K562 (cell line): ENCODE data around the gene ARL16. TPM values are rescaled to one million over a fixed set of nuclear protein-coding genes. Genes with fewer than 3 reads are reported as not detected.

Experiments
- ATF2 ChIP-seq: sonication (generic); formaldehyde crosslinking; IDR thresholded peaks from 2 replicates; pipeline ENCODE4 v1.8.1; 2022; ENCODE audit warnings: missing genetic modification reagents
- CBFA2T2 ChIP-seq: fragments of 450-650 bp; conservative IDR thresholded peaks from 2 replicates; pipeline ENCODE4 v1.6.1; 2017; ENCODE audit warnings: mild to moderate bottlenecking
- CEBPG ChIP-seq, 3 experiments: fragments of 200-800 bp in 1 of 3; sonication (Bioruptor generic) in 1 of 3; sonication (generic) in 1 of 3; formaldehyde crosslinking in 1 of 3; IDR thresholded peaks in 2 of 3; conservative IDR thresholded peaks in 1 of 3; 2 replicates each; pipeline versions ENCODE4 v1.6.1 to v1.8.0; 2016 to 2022; ENCODE audit warnings: missing compliant biosample characterization in 2 of 3, missing genetic modification characterization in 2 of 3, mild to moderate bottlenecking in 1 of 3, missing genetic modification reagents in 1 of 3
- CREB5 ChIP-seq: fragments of 250-450 bp; sonication (Bioruptor Pico); IDR thresholded peaks from 2 replicates; pipeline ENCODE4 v1.5.0; 2020; ENCODE audit warnings: mild to moderate bottlenecking
- ETS1 ChIP-seq: conservative IDR thresholded peaks from 2 replicates; pipeline ENCODE4 v1.6.1; 2011; ENCODE audit warnings: low read depth, mild to moderate bottlenecking, low read length; ENCODE audit not compliant: control insufficient read depth
- ETV6 ChIP-seq, 3 experiments: fragments of 150-350 bp in 1 of 3; sonication (generic) in 1 of 3; formaldehyde crosslinking in 1 of 3; IDR thresholded peaks; 2 replicates each; pipeline versions ENCODE4 v1.6.1 to v1.8.0; 2014 to 2022; ENCODE audit warnings: borderline replicate concordance in 2 of 3, low read depth in 2 of 3, antibody characterized with exemption in 1 of 3, low read length in 1 of 3, mild to moderate bottlenecking in 1 of 3, missing genetic modification reagents in 1 of 3
- REST ChIP-seq, 2 experiments: fragments of 450-650 bp; formaldehyde crosslinking in 1 of 2; IDR thresholded peaks; 2 replicates each; pipeline versions ENCODE4 v1.4.0 to v1.6.1; 2014 to 2020; ENCODE audit warnings: mild to moderate bottlenecking in 2 of 2, borderline replicate concordance in 1 of 2, low read depth in 1 of 2
- SMAD1 ChIP-seq: fragments of 150-350 bp; IDR thresholded peaks from 2 replicates; pipeline ENCODE4 v1.6.1; 2014; ENCODE audit warnings: low read length, low read depth; ENCODE audit not compliant: partially characterized antibody
- SRF ChIP-seq, 2 experiments: fragments of 250-450, 450-650 bp in 1 of 2; sonication (Bioruptor Pico) in 1 of 2; sonication (generic) in 1 of 2; formaldehyde crosslinking; IDR thresholded peaks; 2 replicates each; pipeline versions ENCODE4 v1.5.0 to v1.5.1; 2020 to 2022; ENCODE audit warnings: mild to moderate bottlenecking in 1 of 2, missing genetic modification reagents in 1 of 2
- TARDBP ChIP-seq: fragments of 450-650 bp; IDR thresholded peaks from 2 replicates; pipeline ENCODE4 v1.6.1; 2016
- ZNF780A ChIP-seq: fragments of 250-450 bp; sonication (Bioruptor Pico); IDR thresholded peaks from 2 replicates; pipeline ENCODE4 v1.5.0; 2021; ENCODE audit warnings: mild to moderate bottlenecking
- polyA plus RNA-seq, 8 experiments: library from polyadenylated mRNA; depleted of rRNA in 4 of 8; stranded (reverse) in 5 of 8; unstranded in 3 of 8; fragments of >200 nt; fragmentation: Nextera tagmentation in 2 of 8; fragmentation: Illumina TruSeq in 1 of 8; extraction: Ambion mirVana in 2 of 8; extraction: Trizol in 1 of 8; gene quantifications; 2 replicates each; pipeline versions ENCODE4 v1.2.1 to v1.2.3, GENCODE V29; 2011 to 2014; ENCODE audit warnings: inconsistent platforms in 1 of 8, missing spikeins in 1 of 8
- total RNA-seq, 7 experiments: library from RNA; depleted of rRNA in 6 of 7; stranded (reverse); fragments of >200 nt in 6 of 7; fragmentation: Illumina TruSeq in 2 of 7; extraction: Trizol in 2 of 7; gene quantifications; 2 replicates each; pipeline versions ENCODE4 v1.2.1 to v1.2.3, GENCODE V29; 2011 to 2021; ENCODE audit warnings: low replicate concordance in 1 of 7

The ARL16 gene
- total and polyA plus RNA-seq, 9 of the 15 experiments (the other 6 are each of a cell fraction or from before 2014, with no cell fraction given): 5.4 to 32.4 (median 22.6) TPM

- TF ChIP-seq ETS1 (peak; percentile 72; the same call in 1 of the 2 replicates), REST (IDR thresholded peaks at IDR 0.05; ENCODE audit: borderline replicate concordance) (no peak; the same call in 1 of the 2 replicates), REST (CRISPR knock-in tag; IDR thresholded peaks at IDR 0.05; ENCODE audit: low read depth) (peak; percentile 90), ZNF780A (CRISPR knock-in tag) (no peak), SRF (CRISPR knock-in tag; IDR thresholded peaks at IDR 0.05) (0 out of 4 replicates have a peak, but pooled peaks have one; percentile 19 to 30), CBFA2T2 (peak; percentile 32; the same call in 1 of the 2 replicates), CREB5 (no peak), ATF2 (CRISPR knock-in tag) (0 out of 2 replicates have a peak, but pooled peaks have one; percentile 46), SMAD1 (no peak), CEBPG (CRISPR knock-in tag; IDR thresholded peaks at IDR 0.05) (peak; percentile 28; the same call in 1 of the 2 replicates), CEBPG (tag; conservative IDR thresholded peaks at IDR 0.05 in 1 of 2, IDR thresholded peaks at IDR 0.05 in 1 of 2) (no peak), TARDBP (0 out of 2 replicates have a peak, but pooled peaks have one; percentile 15), ETV6 (IDR thresholded peaks at IDR 0.05; ENCODE audit: borderline replicate concordance in 1 of 2, low read depth in 2 of 2, low read length in 1 of 2) (no peak), ETV6 (CRISPR knock-in tag; IDR thresholded peaks at IDR 0.05; ENCODE audit: borderline replicate concordance) (peak; percentile 84; the same call in 1 of the 2 replicates)
Measured at GRCh38 chr17:81711814-81712467, 28.3 kb upstream of the ARL16 start, which contains the start of gene SLC25A10 (continued).
